GM12873 (cell line): ENCODE measurements around the gene SLC4A4.

Experiments
- TF ChIP-seq, protein P1 (sequence below): IDR thresholded peaks from 2 replicates; pipeline ENCODE4 v1.5.1; 2012; ENCODE audit warnings: low read depth, mild to moderate bottlenecking, moderate library complexity, low read length, control low read depth; ENCODE audit not compliant: insufficient read depth; ENCODE audit errors: missing control alignments

Gene SLC4A4

GRCh38 chr4:71333368-71333767 lies 5.5 kb upstream of the SLC4A4 start:
- TF ChIP-seq, protein P1, sequence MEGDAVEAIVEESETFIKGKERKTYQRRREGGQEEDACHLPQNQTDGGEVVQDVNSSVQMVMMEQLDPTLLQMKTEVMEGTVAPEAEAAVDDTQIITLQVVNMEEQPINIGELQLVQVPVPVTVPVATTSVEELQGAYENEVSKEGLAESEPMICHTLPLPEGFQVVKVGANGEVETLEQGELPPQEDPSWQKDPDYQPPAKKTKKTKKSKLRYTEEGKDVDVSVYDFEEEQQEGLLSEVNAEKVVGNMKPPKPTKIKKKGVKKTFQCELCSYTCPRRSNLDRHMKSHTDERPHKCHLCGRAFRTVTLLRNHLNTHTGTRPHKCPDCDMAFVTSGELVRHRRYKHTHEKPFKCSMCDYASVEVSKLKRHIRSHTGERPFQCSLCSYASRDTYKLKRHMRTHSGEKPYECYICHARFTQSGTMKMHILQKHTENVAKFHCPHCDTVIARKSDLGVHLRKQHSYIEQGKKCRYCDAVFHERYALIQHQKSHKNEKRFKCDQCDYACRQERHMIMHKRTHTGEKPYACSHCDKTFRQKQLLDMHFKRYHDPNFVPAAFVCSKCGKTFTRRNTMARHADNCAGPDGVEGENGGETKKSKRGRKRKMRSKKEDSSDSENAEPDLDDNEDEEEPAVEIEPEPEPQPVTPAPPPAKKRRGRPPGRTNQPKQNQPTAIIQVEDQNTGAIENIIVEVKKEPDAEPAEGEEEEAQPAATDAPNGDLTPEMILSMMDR, result no peak

- TF ChIP-seq, protein P1, result no peak
Measured at GRCh38 chr4:71333960-71334359, 4.9 kb upstream of the SLC4A4 start.

DNA sequence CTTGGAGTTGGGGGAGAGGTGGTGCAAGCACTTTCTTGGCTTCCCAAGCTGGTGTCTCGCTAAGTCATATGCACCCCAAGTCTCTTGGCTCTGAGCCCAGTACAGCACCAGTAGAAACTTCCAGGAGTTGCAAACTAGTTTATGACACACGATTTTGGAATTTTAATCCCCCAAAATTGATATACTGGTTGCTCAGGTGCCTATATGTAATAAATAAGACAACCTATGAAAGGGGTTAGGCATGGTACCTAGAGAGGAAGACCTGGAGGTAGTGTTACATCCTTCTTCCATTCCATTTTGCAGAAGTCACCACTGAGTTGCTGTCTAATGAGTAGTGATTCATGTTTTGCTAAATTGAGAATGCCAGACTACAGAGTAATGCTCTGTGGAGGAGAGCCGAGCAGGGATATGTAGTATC lies 4.3 kb upstream of the SLC4A4 start:
- TF ChIP-seq, protein P1, result no peak

GRCh38 chr4:71343670-71344466 lies 5.0 kb downstream of the SLC4A4 start:
- TF ChIP-seq, protein P1, result no peak

DNA sequence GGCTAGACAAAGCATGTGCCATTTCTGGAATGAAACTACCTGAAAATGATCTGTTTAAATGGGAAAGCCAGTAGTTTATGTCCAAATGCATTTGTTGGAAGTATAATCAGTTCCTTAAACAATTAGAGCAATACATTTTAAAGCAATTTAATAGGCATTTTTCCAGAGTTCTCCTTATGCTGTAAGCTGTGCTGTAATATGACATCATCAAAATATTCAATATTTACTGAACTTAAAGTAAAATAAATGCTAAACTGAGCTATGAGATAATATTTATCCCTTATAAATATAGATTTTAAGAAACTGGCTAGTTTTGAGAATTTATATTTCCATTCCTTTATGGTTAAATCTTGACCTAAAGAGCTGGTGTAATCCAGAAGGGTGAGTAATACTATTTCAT lies 7.9 kb downstream of the SLC4A4 start:
- TF ChIP-seq, protein P1, result no peak

DNA sequence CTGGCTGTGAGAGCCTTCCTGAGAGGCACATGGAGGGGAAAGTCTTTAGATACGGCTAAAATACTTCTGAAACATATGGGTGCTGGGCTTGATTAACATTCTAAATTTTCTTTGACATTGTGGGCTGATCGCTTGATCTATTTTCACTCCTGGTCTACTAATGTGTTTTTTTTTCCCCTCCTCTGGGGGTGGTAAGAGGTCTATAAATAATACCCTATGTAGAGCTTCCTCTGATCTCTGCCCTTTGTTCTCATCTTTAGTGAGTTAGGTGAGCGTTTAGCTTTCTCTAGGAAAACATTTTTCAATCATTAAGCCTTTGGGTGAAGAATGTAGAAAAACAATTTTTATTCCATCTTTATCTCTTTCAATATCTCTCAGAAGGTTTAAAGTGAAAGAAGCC lies 9.8 kb downstream of the SLC4A4 start:
- TF ChIP-seq, protein P1, result no peak

GRCh38 chr4:71355045-71355444 lies 16.2 kb downstream of the SLC4A4 start:
- TF ChIP-seq, protein P1, result no peak
